OCI-LY7 (cell line): ENCODE measurements around the gene IFI27L1. TPM values are rescaled to one million over a fixed set of nuclear protein-coding genes. Genes with fewer than 3 reads are reported as not detected.

Experiments used
- BruUV-seq: library from RNA; stranded (reverse); fragments of 400-500 nt; replicated peaks from 2 replicates; lab custom pipeline; 2021; lab: Mats Ljungman, UMichigan
- CTCF ChIA-PET: fragments of 300-600 bp; sonication (Branson Sonifier 250); formaldehyde crosslinking; loops from one replicate; lab custom pipeline; 2022; ENCODE audit warnings: antibody characterized with exemption; ENCODE audit not compliant: unreplicated experiment; lab: Charles Lee
- POLR2A ChIA-PET: fragments of 300-600 bp; sonication (Branson Sonifier 250); formaldehyde crosslinking; loops from one replicate; lab custom pipeline; 2022; ENCODE audit warnings: antibody characterized with exemption; lab: Charles Lee
- DNase-seq: peaks from one replicate; pipeline ENCODE4 v3.0.0-alpha.2; 2015; ENCODE audit warnings: low spot score
- H2AFZ ChIP-seq: fragments of 200-600 bp; sonication (generic), shearing (Covaris generic); 2 replicates; pipeline ENCODE4 v1.6.1; 2014; ENCODE audit warnings: mild to moderate bottlenecking, antibody characterized with exemption, low read length, moderate library complexity
- H3K27ac ChIP-seq: fragments of 200-600 bp; sonication (generic); 2 replicates; pipeline ENCODE4 v1.5.1; 2014; ENCODE audit warnings: mixed run types, low read depth, mild to moderate bottlenecking, moderate library complexity, low read length, inconsistent platforms; ENCODE audit not compliant: poor library complexity, severe bottlenecking
- H3K36me3 ChIP-seq: fragments of 200-600 bp; sonication (generic); 2 replicates; pipeline ENCODE4 v1.6.1; 2014; ENCODE audit warnings: mild to moderate bottlenecking, antibody characterized with exemption, low read length, moderate library complexity, mixed read lengths; ENCODE audit not compliant: insufficient read depth
- H3K4me1 ChIP-seq: fragments of 200-600 bp; sonication (generic); 2 replicates; pipeline ENCODE4 v1.5.1; 2014; ENCODE audit warnings: mild to moderate bottlenecking, low read length; ENCODE audit not compliant: insufficient read depth, poor library complexity, severe bottlenecking
- H3K4me2 ChIP-seq: fragments of 200-600 bp; sonication (generic); 2 replicates; pipeline ENCODE4 v1.6.1; 2014; ENCODE audit warnings: mild to moderate bottlenecking, low read length
- H3K4me3 ChIP-seq: fragments of 200-600 bp; sonication (generic); 2 replicates; pipeline ENCODE4 v1.5.1; 2014; ENCODE audit warnings: mild to moderate bottlenecking, low read depth, low read length; ENCODE audit not compliant: poor library complexity, severe bottlenecking
- H3K79me2 ChIP-seq: fragments of 200-600 bp; sonication (generic); 2 replicates; pipeline ENCODE4 v1.6.1; 2016; ENCODE audit warnings: low read depth, mild to moderate bottlenecking, low read length, moderate library complexity, mixed read lengths; ENCODE audit not compliant: insufficient read depth
- H3K9me2 ChIP-seq: fragments of 200-600 bp; sonication (generic); 2 replicates; pipeline ENCODE4 v1.6.1; 2016; ENCODE audit warnings: mild to moderate bottlenecking, low read length, mixed read lengths; ENCODE audit not compliant: insufficient read depth
- H3K9me3 ChIP-seq: fragments of 200-600 bp; sonication (generic); 2 replicates; pipeline ENCODE4 v1.6.1; 2014; ENCODE audit warnings: mild to moderate bottlenecking, mixed run types, low read length, mixed read lengths
- H4K20me1 ChIP-seq: fragments of 200-600 bp; sonication (generic); 2 replicates; pipeline ENCODE4 v1.6.1; 2014; ENCODE audit warnings: mild to moderate bottlenecking, antibody characterized with exemption, low read length, moderate library complexity, mixed read lengths; ENCODE audit not compliant: insufficient read depth
- CTCF ChIP-seq: fragments of 200-600 bp; sonication (generic); conservative IDR thresholded peaks from 2 replicates; pipeline ENCODE4 v1.5.1; 2014; ENCODE audit warnings: mild to moderate bottlenecking, antibody characterized with exemption, low read length, moderate library complexity, mixed read lengths
- EZH2phosphoT487 ChIP-seq: fragments of 200-600 bp; sonication (generic); IDR thresholded peaks from 2 replicates; pipeline ENCODE4 v1.6.1; 2018; ENCODE audit warnings: low read depth, borderline replicate concordance, mild to moderate bottlenecking, mixed run types, antibody characterized with exemption, low read length, moderate library complexity, mixed read lengths
- intact Hi-C: fragments of 100-400 bp; cut with micrococcal nuclease; formaldehyde crosslinking; loops from one replicate; pipeline ENCODE4 v1.10.0; 2022; ENCODE audit not compliant: unreplicated experiment
- total RNA-seq, 2 experiments: library from RNA; depleted of rRNA in 1 of 2; stranded (reverse); fragments of >200 nt in 1 of 2; shearing (Covaris generic) in 1 of 2; gene quantifications; 2 replicates each; pipeline ENCODE4 v1.2.3, GENCODE V29; 2014 to 2022

The IFI27L1 gene
- total RNA-seq, 2 experiments from 2014 or later = 49.0 to 61.5 TPM

GRCh38 chr14:94109915-94110250, 28.8 kb downstream of the IFI27L1 start:
- H2AFZ ChIP-seq = no peak overlapping the region
- intact Hi-C loops = no loop called here
- no peak for TF ChIP-seq CTCF
- no peak for TF ChIP-seq EZH2phosphoT487
- H3K4me3 ChIP-seq = no peak overlapping the region
- no peaks in the 10 kb centered on the region for H4K20me1 ChIP-seq
- H3K9me2 ChIP-seq = no peaks in the 10 kb centered on the region
- no peak overlapping the region for H3K27ac ChIP-seq
- CTCF ChIA-PET = no interaction called here
- H3K4me1 ChIP-seq = no peaks in the 10 kb centered on the region
- H3K4me2 ChIP-seq = no peak overlapping the region
- H3K9me3 ChIP-seq = no peaks in the 10 kb centered on the region
- H3K79me2 ChIP-seq = no peaks in the 10 kb centered on the region
- DNase-seq = no peak
- BruUV-seq = no TSS peak
- H3K36me3 ChIP-seq = no peaks in the 10 kb centered on the region
- POLR2A ChIA-PET = interaction anchor here (0.8 kb wide), 1 partner anchor 26 kb away, joined by 3 read pairs; no protein-coding TSS in a partner anchor

GRCh38 chr14:94110552-94111181, 29.6 kb downstream of the IFI27L1 start, which contains the start of gene IFI27:
TSS of gene IFI27 (plus strand) at chr14:94110736.
- no TSS peak for BruUV-seq
- H3K79me2 ChIP-seq = no peaks in the 10 kb centered on the region
- H3K9me2 ChIP-seq = no peaks in the 10 kb centered on the region
- H3K4me1 ChIP-seq = no peaks in the 10 kb centered on the region
- POLR2A ChIA-PET = no interaction called here
- no peak within 1 kb of the TSS for H2AFZ ChIP-seq
- no peak for DNase-seq
- H3K27ac ChIP-seq = no peak within 1 kb of the TSS
- H3K4me2 ChIP-seq = no peak within 1 kb of the TSS
- H4K20me1 ChIP-seq = no peaks in the 10 kb centered on the region
- CTCF ChIA-PET = no interaction called here
- H3K9me3 ChIP-seq = no peaks in the 10 kb centered on the region
- intact Hi-C loops = no loop called here
- no peak within 1 kb of the TSS for H3K4me3 ChIP-seq
- no peak for TF ChIP-seq CTCF
- no peaks in the 10 kb centered on the region for H3K36me3 ChIP-seq

GRCh38 chr14:94111276-94112095, 30.4 kb downstream of the IFI27L1 start:
- Histone ChIP-seq H3K9me3 (no peaks in the 10 kb centered on the region), H4K20me1 (no peaks in the 10 kb centered on the region), H3K4me2 (no peak overlapping the region), H3K36me3 (no peaks in the 10 kb centered on the region), H3K79me2 (no peaks in the 10 kb centered on the region), H3K27ac (no peak overlapping the region), H3K9me2 (no peaks in the 10 kb centered on the region), H3K4me1 (no peaks in the 10 kb centered on the region), H2AFZ (no peak overlapping the region), H3K4me3 (no peak overlapping the region)
- no peak for DNase-seq
- POLR2A ChIA-PET = no interaction called here
- no peak for TF ChIP-seq EZH2phosphoT487
- no peak for TF ChIP-seq CTCF
- no TSS peak for BruUV-seq
- CTCF ChIA-PET = no interaction called here
- intact Hi-C loops = no loop called here
